ENCODE data around the gene ATG9B.

- TF ChIP-seq CTCF (conservative IDR thresholded peaks at IDR 0.05 in 1 of 2, IDR thresholded peaks at IDR 0.05 in 1 of 2; ENCODE audit: extremely low read depth in 1 of 2, insufficient read depth in 1 of 2, low read depth in 1 of 2, low read length in 2 of 2): no peak
- no peak for TF ChIP-seq EZH2 (IDR thresholded peaks at IDR 0.05; ENCODE audit: borderline replicate concordance, low read length)
Observed at GRCh38 chr7:150967349-150967748, 56.9 kb downstream of the ATG9B start.

All from mammary epithelial cell (primary cell).